ENCODE results near the gene NACC1.
"Not testable (repeated sequence)": the region's sequence is repeated elsewhere in the genome, so short reads cannot be mapped to it uniquely, and the experiment has no call there.

The NACC1 gene

GRCh38 chr19:13184926-13185325, 66.9 kb downstream of the NACC1 start:
- not testable (repeated sequence) for H3K27ac ChIP-seq (replicated peaks); DNase-seq (ENCODE audit: low read depth in 1 of 2, low spot score in 1 of 2); H3K27me3 ChIP-seq (ENCODE audit: insufficient read depth, poor library complexity, severe bottlenecking)

GRCh38 chr19:13185763-13186657, 67.9 kb downstream of the NACC1 start:
- not testable (repeated sequence) for DNase-seq (ENCODE audit: low read depth in 1 of 2, low spot score in 1 of 2); H3K4me3 ChIP-seq (replicated peaks; ENCODE audit: insufficient read depth, low read length); H3K27me3 ChIP-seq (ENCODE audit: insufficient read depth, poor library complexity, severe bottlenecking); H3K27ac ChIP-seq (replicated peaks)

More at GRCh38 chr19:13184926-13185325, 66.9 kb downstream of the NACC1 start:
- not testable (repeated sequence) for H3K4me3 ChIP-seq (replicated peaks; ENCODE audit: insufficient read depth, low read length)

DNA sequence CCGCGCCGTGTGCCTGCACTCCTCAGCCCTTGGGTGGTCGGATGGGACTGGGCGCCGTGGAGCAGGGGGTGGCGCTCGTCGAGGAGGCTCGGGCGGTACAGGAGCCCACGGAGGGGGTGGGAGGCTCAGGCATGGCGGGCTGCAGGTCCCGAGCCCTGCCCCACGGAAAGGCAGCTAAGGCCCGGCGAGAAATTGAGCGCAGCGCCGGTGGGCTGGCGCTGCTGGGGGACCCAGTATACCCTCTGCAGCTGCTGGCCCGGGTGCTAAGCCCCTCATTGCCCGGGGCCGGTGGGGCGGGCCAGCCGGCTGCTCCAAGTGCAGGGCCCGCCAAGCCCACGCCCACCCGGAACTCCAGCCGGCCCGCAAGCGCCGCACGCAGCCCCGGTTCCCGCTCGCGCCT, 68.6 kb downstream of the NACC1 start:
- not testable (repeated sequence) for H3K27me3 ChIP-seq (ENCODE audit: insufficient read depth, poor library complexity, severe bottlenecking); H3K27ac ChIP-seq (replicated peaks)

GRCh38 chr19:13187419-13187818, 69.4 kb downstream of the NACC1 start:
- no peaks in the 10 kb centered on the region for H3K27me3 ChIP-seq (ENCODE audit: insufficient read depth, poor library complexity, severe bottlenecking)
- no peak overlapping the region for H3K27ac ChIP-seq (replicated peaks)
- H3K4me3 ChIP-seq (replicated peaks; ENCODE audit: insufficient read depth, low read length) = no peak overlapping the region
- DNase-seq (ENCODE audit: low read depth in 1 of 2, low spot score in 1 of 2) = no peak
- TF ChIP-seq, protein P1, sequence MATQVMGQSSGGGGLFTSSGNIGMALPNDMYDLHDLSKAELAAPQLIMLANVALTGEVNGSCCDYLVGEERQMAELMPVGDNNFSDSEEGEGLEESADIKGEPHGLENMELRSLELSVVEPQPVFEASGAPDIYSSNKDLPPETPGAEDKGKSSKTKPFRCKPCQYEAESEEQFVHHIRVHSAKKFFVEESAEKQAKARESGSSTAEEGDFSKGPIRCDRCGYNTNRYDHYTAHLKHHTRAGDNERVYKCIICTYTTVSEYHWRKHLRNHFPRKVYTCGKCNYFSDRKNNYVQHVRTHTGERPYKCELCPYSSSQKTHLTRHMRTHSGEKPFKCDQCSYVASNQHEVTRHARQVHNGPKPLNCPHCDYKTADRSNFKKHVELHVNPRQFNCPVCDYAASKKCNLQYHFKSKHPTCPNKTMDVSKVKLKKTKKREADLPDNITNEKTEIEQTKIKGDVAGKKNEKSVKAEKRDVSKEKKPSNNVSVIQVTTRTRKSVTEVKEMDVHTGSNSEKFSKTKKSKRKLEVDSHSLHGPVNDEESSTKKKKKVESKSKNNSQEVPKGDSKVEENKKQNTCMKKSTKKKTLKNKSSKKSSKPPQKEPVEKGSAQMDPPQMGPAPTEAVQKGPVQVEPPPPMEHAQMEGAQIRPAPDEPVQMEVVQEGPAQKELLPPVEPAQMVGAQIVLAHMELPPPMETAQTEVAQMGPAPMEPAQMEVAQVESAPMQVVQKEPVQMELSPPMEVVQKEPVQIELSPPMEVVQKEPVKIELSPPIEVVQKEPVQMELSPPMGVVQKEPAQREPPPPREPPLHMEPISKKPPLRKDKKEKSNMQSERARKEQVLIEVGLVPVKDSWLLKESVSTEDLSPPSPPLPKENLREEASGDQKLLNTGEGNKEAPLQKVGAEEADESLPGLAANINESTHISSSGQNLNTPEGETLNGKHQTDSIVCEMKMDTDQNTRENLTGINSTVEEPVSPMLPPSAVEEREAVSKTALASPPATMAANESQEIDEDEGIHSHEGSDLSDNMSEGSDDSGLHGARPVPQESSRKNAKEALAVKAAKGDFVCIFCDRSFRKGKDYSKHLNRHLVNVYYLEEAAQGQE (IDR thresholded peaks at IDR 0.05; ENCODE audit: insufficient replicate concordance, low read depth) = no peak
- TF ChIP-seq GABPA (IDR thresholded peaks at IDR 0.05; ENCODE audit: low read depth) (no peak), POLR2AphosphoS5 (IDR thresholded peaks at IDR 0.05; ENCODE audit: low read depth) (no peak), SPI1 (IDR thresholded peaks at IDR 0.05; ENCODE audit: borderline replicate concordance, low read depth) (no peak)
- TF ChIP-seq, protein P2, sequence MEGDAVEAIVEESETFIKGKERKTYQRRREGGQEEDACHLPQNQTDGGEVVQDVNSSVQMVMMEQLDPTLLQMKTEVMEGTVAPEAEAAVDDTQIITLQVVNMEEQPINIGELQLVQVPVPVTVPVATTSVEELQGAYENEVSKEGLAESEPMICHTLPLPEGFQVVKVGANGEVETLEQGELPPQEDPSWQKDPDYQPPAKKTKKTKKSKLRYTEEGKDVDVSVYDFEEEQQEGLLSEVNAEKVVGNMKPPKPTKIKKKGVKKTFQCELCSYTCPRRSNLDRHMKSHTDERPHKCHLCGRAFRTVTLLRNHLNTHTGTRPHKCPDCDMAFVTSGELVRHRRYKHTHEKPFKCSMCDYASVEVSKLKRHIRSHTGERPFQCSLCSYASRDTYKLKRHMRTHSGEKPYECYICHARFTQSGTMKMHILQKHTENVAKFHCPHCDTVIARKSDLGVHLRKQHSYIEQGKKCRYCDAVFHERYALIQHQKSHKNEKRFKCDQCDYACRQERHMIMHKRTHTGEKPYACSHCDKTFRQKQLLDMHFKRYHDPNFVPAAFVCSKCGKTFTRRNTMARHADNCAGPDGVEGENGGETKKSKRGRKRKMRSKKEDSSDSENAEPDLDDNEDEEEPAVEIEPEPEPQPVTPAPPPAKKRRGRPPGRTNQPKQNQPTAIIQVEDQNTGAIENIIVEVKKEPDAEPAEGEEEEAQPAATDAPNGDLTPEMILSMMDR (IDR thresholded peaks at IDR 0.05; ENCODE audit: insufficient read depth, low read length) = no peak

More for the DNA sequence above, 68.6 kb downstream of the NACC1 start:
- not testable (repeated sequence) for DNase-seq (ENCODE audit: low read depth in 1 of 2, low spot score in 1 of 2); H3K4me3 ChIP-seq (replicated peaks; ENCODE audit: insufficient read depth, low read length)

GRCh38 chr19:13189600-13189999, 71.5 kb downstream of the NACC1 start:
- no peak for DNase-seq (ENCODE audit: low read depth in 1 of 2, low spot score in 1 of 2)
- Histone ChIP-seq H3K27me3 (ENCODE audit: insufficient read depth, poor library complexity, severe bottlenecking) (no peaks in the 10 kb centered on the region), H3K27ac (replicated peaks) (no peak overlapping the region), H3K4me3 (replicated peaks; ENCODE audit: insufficient read depth, low read length) (no peak overlapping the region)
- TF ChIP-seq, protein P2 (IDR thresholded peaks at IDR 0.05; ENCODE audit: insufficient read depth, low read length) = no peak
